Measurements from ENCODE around the gene KRTAP23-1.

KRTAP23-1 gene

DNA sequence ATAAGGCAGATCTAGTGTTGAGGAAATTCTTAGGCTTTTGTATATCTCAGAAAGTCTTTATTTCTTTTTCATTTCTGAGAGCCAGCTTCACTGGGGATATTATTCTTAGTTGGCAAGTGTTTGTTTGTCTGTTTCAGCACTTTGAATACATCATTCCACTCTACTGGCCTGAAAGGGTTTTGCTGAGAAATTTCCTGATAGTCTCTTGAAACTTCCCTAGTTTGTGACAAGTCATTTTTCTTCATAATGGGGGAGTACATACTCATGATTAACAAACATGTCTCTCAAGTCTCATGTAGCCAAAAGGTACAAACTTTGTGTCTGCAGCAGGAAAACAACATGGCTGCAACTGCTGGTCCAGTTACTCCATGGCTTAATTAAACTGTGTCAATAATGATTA is 22.0 kb downstream of the KRTAP23-1 start:
- TF ChIP-seq, protein P1, sequence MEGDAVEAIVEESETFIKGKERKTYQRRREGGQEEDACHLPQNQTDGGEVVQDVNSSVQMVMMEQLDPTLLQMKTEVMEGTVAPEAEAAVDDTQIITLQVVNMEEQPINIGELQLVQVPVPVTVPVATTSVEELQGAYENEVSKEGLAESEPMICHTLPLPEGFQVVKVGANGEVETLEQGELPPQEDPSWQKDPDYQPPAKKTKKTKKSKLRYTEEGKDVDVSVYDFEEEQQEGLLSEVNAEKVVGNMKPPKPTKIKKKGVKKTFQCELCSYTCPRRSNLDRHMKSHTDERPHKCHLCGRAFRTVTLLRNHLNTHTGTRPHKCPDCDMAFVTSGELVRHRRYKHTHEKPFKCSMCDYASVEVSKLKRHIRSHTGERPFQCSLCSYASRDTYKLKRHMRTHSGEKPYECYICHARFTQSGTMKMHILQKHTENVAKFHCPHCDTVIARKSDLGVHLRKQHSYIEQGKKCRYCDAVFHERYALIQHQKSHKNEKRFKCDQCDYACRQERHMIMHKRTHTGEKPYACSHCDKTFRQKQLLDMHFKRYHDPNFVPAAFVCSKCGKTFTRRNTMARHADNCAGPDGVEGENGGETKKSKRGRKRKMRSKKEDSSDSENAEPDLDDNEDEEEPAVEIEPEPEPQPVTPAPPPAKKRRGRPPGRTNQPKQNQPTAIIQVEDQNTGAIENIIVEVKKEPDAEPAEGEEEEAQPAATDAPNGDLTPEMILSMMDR (IDR thresholded peaks at IDR 0.05; ENCODE audit: extremely low read depth, insufficient read depth, missing control alignments), result no peak
- no peak for DNase-seq (ENCODE audit: low spot score)
- in situ Hi-C loops (cut with MboI; ENCODE audit: low pct_unique_long_range_greater_than_20kb, low sequenced_read_pairs, unreplicated experiment), result no loop called here

DNA sequence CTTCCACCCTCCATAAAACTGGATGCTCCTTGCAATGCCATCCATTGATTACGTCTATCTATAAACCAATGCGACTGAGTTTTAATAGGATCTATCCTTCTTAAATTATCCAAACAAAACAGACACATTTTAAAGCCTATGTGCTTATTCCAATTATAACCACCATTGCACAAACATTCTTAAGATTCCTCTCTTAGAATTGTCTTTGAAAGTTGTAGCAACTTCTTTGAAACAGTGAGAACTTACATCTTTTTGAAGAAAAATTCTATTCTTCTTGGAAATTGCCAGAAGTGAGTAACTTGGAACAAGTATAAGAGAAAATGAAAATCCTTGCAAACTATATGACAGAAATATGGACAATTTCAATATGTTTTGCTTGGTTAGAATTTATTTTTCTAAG is 28.2 kb downstream of the KRTAP23-1 start, which contains the start of gene KRTAP26-1:
TSS of gene KRTAP26-1 (minus strand) at position 101 of the 400 bp plus-strand sequence. CDS start 280 bp downstream, outside the sequence.
- TF ChIP-seq, protein P1 (IDR thresholded peaks at IDR 0.05; ENCODE audit: extremely low read depth, insufficient read depth, missing control alignments), result no peak
- no peak for DNase-seq (ENCODE audit: low spot score)
- in situ Hi-C loops (cut with MboI; ENCODE audit: low pct_unique_long_range_greater_than_20kb, low sequenced_read_pairs, unreplicated experiment), result no loop called here

DNA sequence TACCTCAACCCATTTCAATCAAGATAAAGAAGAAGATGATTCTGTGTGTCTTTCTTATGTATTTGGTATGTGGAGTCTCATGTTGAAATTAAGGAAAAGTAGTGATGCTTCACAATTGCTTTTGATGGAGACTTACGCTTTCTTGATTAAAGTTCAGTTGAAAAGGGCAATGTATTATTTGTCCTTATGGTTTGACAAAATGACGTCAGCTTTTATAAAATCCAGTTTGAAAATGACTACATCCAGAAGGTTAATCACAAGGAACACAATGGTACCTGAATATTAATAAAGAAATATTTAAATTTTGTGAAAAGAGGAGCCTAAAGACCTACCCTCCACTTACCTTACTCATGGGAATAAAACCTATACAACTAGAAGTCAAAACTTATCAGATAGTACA is 32.7 kb downstream of the KRTAP23-1 start:
- in situ Hi-C loops (cut with MboI; ENCODE audit: low pct_unique_long_range_greater_than_20kb, low sequenced_read_pairs, unreplicated experiment), result no loop called here
- TF ChIP-seq, protein P1 (IDR thresholded peaks at IDR 0.05; ENCODE audit: extremely low read depth, insufficient read depth, missing control alignments), result no peak
- DNase-seq (ENCODE audit: low spot score), result no peak

DNA sequence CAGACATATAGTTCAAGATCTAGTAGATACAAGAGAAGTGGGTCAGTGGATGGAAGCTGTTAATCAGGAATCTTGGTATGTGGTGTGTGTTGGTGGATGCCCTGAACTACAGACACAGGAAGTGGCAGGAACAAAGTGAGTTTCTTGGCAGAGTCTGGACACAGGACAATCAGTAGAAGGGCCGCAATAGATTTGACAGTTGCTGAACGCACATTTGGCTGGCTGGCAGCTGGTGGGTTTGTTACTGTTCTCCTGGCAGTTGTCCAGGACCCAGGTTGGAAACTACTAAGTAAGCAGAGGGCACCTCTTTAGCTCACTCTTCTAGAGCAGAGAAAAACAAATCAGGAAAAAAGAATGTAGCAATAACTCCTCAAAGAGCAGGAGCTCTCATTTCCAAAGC is 41.5 kb downstream of the KRTAP23-1 start:
- TF ChIP-seq, protein P1 (IDR thresholded peaks at IDR 0.05; ENCODE audit: extremely low read depth, insufficient read depth, missing control alignments), result no peak
- DNase-seq (ENCODE audit: low spot score), result no peak
- in situ Hi-C loops (cut with MboI; ENCODE audit: low pct_unique_long_range_greater_than_20kb, low sequenced_read_pairs, unreplicated experiment), result no loop called here

DNA sequence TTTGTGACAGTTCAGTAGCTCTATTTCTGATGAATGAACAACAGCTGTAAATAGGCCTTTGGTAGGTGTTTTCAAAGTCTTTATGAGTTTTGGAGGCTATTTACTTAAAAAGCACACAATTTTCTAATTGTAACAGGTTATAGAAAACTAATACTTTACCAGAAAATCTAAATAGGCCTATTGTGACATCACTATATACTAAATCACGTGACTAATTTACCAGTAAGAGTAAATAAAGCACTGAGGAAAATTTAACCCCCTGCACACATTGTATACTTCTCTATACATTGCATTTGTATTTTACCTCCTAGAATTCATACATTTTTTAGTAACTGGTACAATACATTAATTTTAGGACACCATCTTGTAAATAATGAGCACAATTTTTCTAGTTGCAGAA is 43.3 kb downstream of the KRTAP23-1 start:
- no peak for DNase-seq (ENCODE audit: low spot score)
- in situ Hi-C loops (cut with MboI; ENCODE audit: low pct_unique_long_range_greater_than_20kb, low sequenced_read_pairs, unreplicated experiment), result no loop called here
- TF ChIP-seq, protein P1 (IDR thresholded peaks at IDR 0.05; ENCODE audit: extremely low read depth, insufficient read depth, missing control alignments), result no peak

Data from GM13977 (cell line).